Mammary epithelial cell (primary cell): Measurements from ENCODE around the gene SYNGR2.

Experiments used
- CTCF ChIP-seq, 2 donors: IDR thresholded peaks in 1 of 2; conservative IDR thresholded peaks in 1 of 2; 2 replicates each; pipeline ENCODE4 v1.5.1; 2011 to 2012; ENCODE audit warnings: inconsistent platforms in 2 of 2, low read length in 2 of 2, mild to moderate bottlenecking in 2 of 2, control low read depth in 1 of 2, low read depth in 1 of 2; ENCODE audit not compliant: insufficient read depth in 1 of 2; ENCODE audit errors: extremely low read depth in 1 of 2
- EZH2 ChIP-seq: IDR thresholded peaks from 2 replicates; pipeline ENCODE4 v1.6.1; 2012; ENCODE audit warnings: low read length, inconsistent platforms, borderline replicate concordance

DNA sequence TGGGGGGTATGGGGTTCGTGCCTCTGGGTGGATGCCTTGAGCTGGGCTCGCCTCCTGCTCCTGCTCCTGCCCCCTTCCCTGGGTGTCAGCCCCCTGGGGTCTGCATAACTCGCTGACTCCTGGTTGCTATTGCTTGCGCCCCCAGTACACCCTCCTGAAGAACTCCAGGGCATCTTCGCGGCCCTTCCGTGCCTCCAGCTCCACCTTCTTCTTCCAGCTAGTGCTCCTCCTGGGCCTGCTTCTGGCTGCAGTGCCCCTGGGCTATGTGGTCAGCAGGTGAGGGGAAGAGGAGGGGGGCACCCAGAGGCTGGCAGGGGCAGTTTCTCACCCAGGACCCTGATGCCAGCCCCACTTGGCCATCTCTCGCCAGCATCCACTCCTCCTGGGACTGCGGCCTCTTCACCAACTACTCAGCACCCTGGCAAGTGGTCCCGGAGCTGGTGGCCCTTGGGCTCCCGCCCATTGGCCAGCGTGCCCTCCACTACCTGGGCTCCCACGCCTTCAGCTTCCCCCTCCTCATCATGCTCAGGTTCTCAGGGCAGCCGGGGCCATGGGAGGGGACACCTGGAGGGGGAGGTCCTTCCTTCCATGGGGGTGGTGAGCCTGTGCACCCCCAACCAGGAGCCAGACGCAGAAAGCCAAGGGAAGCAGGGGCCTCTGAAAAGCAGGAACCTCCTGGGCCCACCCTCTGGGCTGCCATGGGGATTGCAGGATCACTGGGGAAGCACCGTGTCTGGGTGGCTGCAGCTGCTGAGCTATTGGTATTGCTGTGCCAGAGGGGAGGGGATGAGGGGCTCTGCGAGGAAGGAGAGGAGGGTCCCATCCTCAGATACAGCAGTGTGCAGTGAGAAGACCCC is 29.9 kb upstream of the SYNGR2 start:
- TF ChIP-seq CTCF (conservative IDR thresholded peaks at IDR 0.05 in 1 of 2, IDR thresholded peaks at IDR 0.05 in 1 of 2; ENCODE audit: extremely low read depth in 1 of 2, insufficient read depth in 1 of 2, low read depth in 1 of 2, low read length in 2 of 2) (no peak), EZH2 (no peak)
